ENCODE measurements around the gene GLB1L2. TPM values are rescaled to one million over a fixed set of nuclear protein-coding genes. Genes with fewer than 3 reads are reported as not detected.
"Not testable (repeated sequence)": the region's sequence is repeated elsewhere in the genome, so short reads cannot be mapped to it uniquely, and the experiment has no call there.

The GLB1L2 gene
- 1.6 TPM for total RNA-seq

GRCh38 chr11:134331354-134332188, at the start of gene GLB1L2:
TSS of gene GLB1L2 (plus strand) at chr11:134331988. CDS start at chr11:134332062, 74 bp downstream.
- DNase-seq (ENCODE audit: low spot score): peak; percentile 85
- peak; percentile 95 for ATAC-seq
- intact Hi-C loops (cut with DNase I): no loop called here

GRCh38 chr11:134282121-134283045, 49.4 kb upstream of the GLB1L2 start:
- ATAC-seq (no peak), DNase-seq (ENCODE audit: low spot score) (peak; percentile 32)
- intact Hi-C loops (cut with DNase I): no loop called here

- ATAC-seq (no peak), DNase-seq (ENCODE audit: low spot score) (no peak)
- intact Hi-C loops (cut with DNase I): no loop called here
Measured at GRCh38 chr11:134283461-134284230, 48.1 kb upstream of the GLB1L2 start.

GRCh38 chr11:134284349-134284748, 47.4 kb upstream of the GLB1L2 start:
- intact Hi-C loops (cut with DNase I); DNase-seq (ENCODE audit: low spot score); ATAC-seq: not testable (repeated sequence)

- intact Hi-C loops (cut with DNase I): no loop called here
- DNase-seq (ENCODE audit: low spot score) (no peak), ATAC-seq (no peak)
Measured at GRCh38 chr11:134287561-134287960, 44.2 kb upstream of the GLB1L2 start.

- no peak for ATAC-seq
- DNase-seq (ENCODE audit: low spot score): no peak
- intact Hi-C loops (cut with DNase I): no loop called here
Measured at GRCh38 chr11:134288486-134288885, 43.3 kb upstream of the GLB1L2 start.

GRCh38 chr11:134289167-134289566, 42.6 kb upstream of the GLB1L2 start:
- intact Hi-C loops (cut with DNase I): no loop called here
- DNase-seq (ENCODE audit: low spot score): no peak
- no peak for ATAC-seq

- intact Hi-C loops (cut with DNase I): no loop called here
- DNase-seq (ENCODE audit: low spot score): peak; percentile 67
- peak; percentile 92 for ATAC-seq
Measured at GRCh38 chr11:134289789-134290188, 42.0 kb upstream of the GLB1L2 start.

- DNase-seq (ENCODE audit: low spot score) (no peak), ATAC-seq (no peak)
- intact Hi-C loops (cut with DNase I): no loop called here
Measured at GRCh38 chr11:134290646-134291045, 41.1 kb upstream of the GLB1L2 start.

GRCh38 chr11:134291196-134291595, 40.6 kb upstream of the GLB1L2 start:
- intact Hi-C loops (cut with DNase I): no loop called here
- ATAC-seq: no peak

GRCh38 chr11:134292661-134293060, 39.1 kb upstream of the GLB1L2 start:
- DNase-seq (ENCODE audit: low spot score) (no peak), ATAC-seq (no peak)
- intact Hi-C loops (cut with DNase I): no loop called here

More at GRCh38 chr11:134291196-134291595, 40.6 kb upstream of the GLB1L2 start:
- no peak for DNase-seq (ENCODE audit: low spot score)

- intact Hi-C loops (cut with DNase I): no loop called here
- ATAC-seq: no peak
- no peak for DNase-seq (ENCODE audit: low spot score)
Measured at GRCh38 chr11:134293119-134294113, 38.4 kb upstream of the GLB1L2 start.

- no peak for DNase-seq (ENCODE audit: low spot score)
- no peak for ATAC-seq
- intact Hi-C loops (cut with DNase I): no loop called here
Measured at GRCh38 chr11:134294664-134295063, 37.1 kb upstream of the GLB1L2 start.

GRCh38 chr11:134312223-134312622, 19.6 kb upstream of the GLB1L2 start:
- ATAC-seq (no peak), DNase-seq (ENCODE audit: low spot score) (no peak)
- intact Hi-C loops (cut with DNase I): no loop called here

GRCh38 chr11:134312807-134313206, 19.0 kb upstream of the GLB1L2 start:
- ATAC-seq: no peak
- no peak for DNase-seq (ENCODE audit: low spot score)
- intact Hi-C loops (cut with DNase I): no loop called here

GRCh38 chr11:134313379-134313778, 18.4 kb upstream of the GLB1L2 start:
- ATAC-seq: no peak
- intact Hi-C loops (cut with DNase I): no loop called here
- no peak for DNase-seq (ENCODE audit: low spot score)

GRCh38 chr11:134313821-134314607, 17.8 kb upstream of the GLB1L2 start:
- intact Hi-C loops (cut with DNase I): no loop called here
- DNase-seq (ENCODE audit: low spot score) (no peak), ATAC-seq (no peak)

Data from sciatic nerve (tissue), 2 donors.